ENCODE results near the gene HCFC1R1. TPM values are rescaled to one million over a fixed set of nuclear protein-coding genes. Genes with fewer than 3 reads are reported as not detected.

HCFC1R1 gene
- total RNA-seq, 1 experiment from 2014 or later = 76.0 TPM

DNA sequence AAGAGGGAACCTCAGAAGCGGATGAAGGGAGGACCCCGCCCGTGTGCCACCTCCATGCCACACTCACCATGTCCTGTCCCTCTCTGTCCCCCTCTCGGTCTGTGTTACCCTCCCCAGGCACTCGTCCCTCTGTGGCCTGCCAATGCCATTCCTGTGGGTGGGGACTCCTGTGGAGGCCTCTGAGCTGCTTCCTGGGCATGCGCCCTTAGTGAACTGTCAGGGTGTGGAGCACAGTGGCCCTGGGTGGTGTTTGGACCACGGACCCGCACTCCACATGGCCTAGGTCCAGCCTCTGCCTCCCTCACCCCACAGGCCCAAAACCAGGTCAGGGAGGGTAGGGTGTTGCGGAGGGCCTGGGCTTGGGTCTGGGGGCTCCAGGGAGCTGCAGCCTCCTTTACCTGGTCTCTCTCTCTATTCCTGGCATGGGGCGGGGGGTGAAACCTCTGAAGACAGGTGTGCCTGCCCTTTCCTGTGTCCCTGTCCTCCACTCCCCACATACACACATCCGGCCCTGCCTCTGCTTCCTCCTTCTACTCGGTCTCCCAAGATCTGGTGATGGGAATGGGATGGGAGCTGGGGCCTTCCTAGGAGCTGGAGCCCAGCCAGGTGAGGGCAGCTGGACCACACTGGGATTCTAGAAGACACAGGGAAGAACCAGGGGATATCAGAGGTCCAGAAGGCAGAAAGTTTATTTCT is 32.0 kb downstream of the HCFC1R1 start:
- ATAC-seq (no peak), DNase-seq (ENCODE audit: low spot score) (no peak)
- Mint-ChIP-seq H3K36me3 (no peaks in the 10 kb centered on the region), H3K4me1 (peaks cover 21% of the 10 kb centered on the region), H3K27ac (peak overlapping the region; percentile 76), H3K27me3 (ENCODE audit: low read depth) (no peaks in the 10 kb centered on the region), H3K9me3 (no peaks in the 10 kb centered on the region), H3K4me3 (no peak overlapping the region)
- TF ChIP-seq, protein P1, sequence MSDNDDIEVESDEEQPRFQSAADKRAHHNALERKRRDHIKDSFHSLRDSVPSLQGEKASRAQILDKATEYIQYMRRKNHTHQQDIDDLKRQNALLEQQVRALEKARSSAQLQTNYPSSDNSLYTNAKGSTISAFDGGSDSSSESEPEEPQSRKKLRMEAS (CRISPR knock-in tag; IDR thresholded peaks at IDR 0.05) = no peak
- TF ChIP-seq ZNF423 (CRISPR knock-in tag; IDR thresholded peaks at IDR 0.05) (no peak), ZNF281 (CRISPR knock-in tag; IDR thresholded peaks at IDR 0.05) (no peak), ZNF232 (CRISPR knock-in tag; IDR thresholded peaks at IDR 0.05) (no peak), ATF1 (CRISPR knock-in tag; IDR thresholded peaks at IDR 0.05) (no peak), FOXK1 (CRISPR knock-in tag; IDR thresholded peaks at IDR 0.05) (no peak), CTCF (IDR thresholded peaks at IDR 0.05) (no peak), PREB (CRISPR knock-in tag; IDR thresholded peaks at IDR 0.05; ENCODE audit: borderline replicate concordance) (no peak)
- TF ChIP-seq, protein P2, sequence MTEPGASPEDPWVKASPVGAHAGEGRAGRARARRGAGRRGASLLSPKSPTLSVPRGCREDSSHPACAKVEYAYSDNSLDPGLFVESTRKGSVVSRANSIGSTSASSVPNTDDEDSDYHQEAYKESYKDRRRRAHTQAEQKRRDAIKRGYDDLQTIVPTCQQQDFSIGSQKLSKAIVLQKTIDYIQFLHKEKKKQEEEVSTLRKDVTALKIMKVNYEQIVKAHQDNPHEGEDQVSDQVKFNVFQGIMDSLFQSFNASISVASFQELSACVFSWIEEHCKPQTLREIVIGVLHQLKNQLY (CRISPR knock-in tag; IDR thresholded peaks at IDR 0.05) = no peak
- ChIA-PET POLR2A (interaction anchor here (0.6 to 1.4 kb wide), 4 partner anchors 10 to 40 kb away, joined by 3 to 5 read pairs (median 3); no protein-coding TSS in a partner anchor), CTCF (interaction anchor here (0.6 to 3.1 kb wide), 8 partner anchors 9 to 40 kb away, joined by 3 to 13 read pairs (median 9); partner anchors contain the start of gene KREMEN2)

- H3K27ac Mint-ChIP-seq = no peak overlapping the region
- ATAC-seq (peak; percentile 32), DNase-seq (ENCODE audit: low spot score) (no peak)
- ChIA-PET POLR2A (interaction anchor here (0.9 to 1.4 kb wide), 3 partner anchors 10 to 23 kb away, joined by 3 to 5 read pairs (median 3); no protein-coding TSS in a partner anchor), CTCF (interaction anchor here (0.7 to 3.1 kb wide), 7 partner anchors 10 to 41 kb away, joined by 3 to 13 read pairs (median 9); partner anchors contain the start of gene KREMEN2)
- no peaks in the 10 kb centered on the region for H3K36me3 Mint-ChIP-seq
- H3K9me3 Mint-ChIP-seq = no peaks in the 10 kb centered on the region
- peaks cover 21% of the 10 kb centered on the region for H3K4me1 Mint-ChIP-seq
- TF ChIP-seq, protein P3, sequence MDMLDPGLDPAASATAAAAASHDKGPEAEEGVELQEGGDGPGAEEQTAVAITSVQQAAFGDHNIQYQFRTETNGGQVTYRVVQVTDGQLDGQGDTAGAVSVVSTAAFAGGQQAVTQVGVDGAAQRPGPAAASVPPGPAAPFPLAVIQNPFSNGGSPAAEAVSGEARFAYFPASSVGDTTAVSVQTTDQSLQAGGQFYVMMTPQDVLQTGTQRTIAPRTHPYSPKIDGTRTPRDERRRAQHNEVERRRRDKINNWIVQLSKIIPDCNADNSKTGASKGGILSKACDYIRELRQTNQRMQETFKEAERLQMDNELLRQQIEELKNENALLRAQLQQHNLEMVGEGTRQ (CRISPR knock-in tag; IDR thresholded peaks at IDR 0.05) = peak; percentile 15; the same call in 1 of the 2 replicates
- TF ChIP-seq, protein P4, sequence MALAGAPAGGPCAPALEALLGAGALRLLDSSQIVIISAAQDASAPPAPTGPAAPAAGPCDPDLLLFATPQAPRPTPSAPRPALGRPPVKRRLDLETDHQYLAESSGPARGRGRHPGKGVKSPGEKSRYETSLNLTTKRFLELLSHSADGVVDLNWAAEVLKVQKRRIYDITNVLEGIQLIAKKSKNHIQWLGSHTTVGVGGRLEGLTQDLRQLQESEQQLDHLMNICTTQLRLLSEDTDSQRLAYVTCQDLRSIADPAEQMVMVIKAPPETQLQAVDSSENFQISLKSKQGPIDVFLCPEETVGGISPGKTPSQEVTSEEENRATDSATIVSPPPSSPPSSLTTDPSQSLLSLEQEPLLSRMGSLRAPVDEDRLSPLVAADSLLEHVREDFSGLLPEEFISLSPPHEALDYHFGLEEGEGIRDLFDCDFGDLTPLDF (CRISPR knock-in tag; IDR thresholded peaks at IDR 0.05) = no peak
- H3K4me3 Mint-ChIP-seq = no peak overlapping the region
- no peaks in the 10 kb centered on the region for H3K27me3 Mint-ChIP-seq (ENCODE audit: low read depth)
These were observed 32.9 kb downstream of the HCFC1R1 start for GRCh38 chr16:2990891-2991290.
